HG03575 (cell line): ENCODE data around the gene TAOK2.
"Not testable (repeated sequence)": the region's sequence is repeated elsewhere in the genome, so short reads cannot be mapped to it uniquely, and the experiment has no call there.

Source experiments
- ATAC-seq: cut with Tn5 transposase; IDR thresholded peaks from one replicate; pipeline ENCODE4 v1.9.1; 2021; ENCODE audit not compliant: unreplicated experiment, insufficient number of reproducible peaks, low FRiP score; ENCODE audit errors: extremely low read depth

TAOK2 gene

DNA sequence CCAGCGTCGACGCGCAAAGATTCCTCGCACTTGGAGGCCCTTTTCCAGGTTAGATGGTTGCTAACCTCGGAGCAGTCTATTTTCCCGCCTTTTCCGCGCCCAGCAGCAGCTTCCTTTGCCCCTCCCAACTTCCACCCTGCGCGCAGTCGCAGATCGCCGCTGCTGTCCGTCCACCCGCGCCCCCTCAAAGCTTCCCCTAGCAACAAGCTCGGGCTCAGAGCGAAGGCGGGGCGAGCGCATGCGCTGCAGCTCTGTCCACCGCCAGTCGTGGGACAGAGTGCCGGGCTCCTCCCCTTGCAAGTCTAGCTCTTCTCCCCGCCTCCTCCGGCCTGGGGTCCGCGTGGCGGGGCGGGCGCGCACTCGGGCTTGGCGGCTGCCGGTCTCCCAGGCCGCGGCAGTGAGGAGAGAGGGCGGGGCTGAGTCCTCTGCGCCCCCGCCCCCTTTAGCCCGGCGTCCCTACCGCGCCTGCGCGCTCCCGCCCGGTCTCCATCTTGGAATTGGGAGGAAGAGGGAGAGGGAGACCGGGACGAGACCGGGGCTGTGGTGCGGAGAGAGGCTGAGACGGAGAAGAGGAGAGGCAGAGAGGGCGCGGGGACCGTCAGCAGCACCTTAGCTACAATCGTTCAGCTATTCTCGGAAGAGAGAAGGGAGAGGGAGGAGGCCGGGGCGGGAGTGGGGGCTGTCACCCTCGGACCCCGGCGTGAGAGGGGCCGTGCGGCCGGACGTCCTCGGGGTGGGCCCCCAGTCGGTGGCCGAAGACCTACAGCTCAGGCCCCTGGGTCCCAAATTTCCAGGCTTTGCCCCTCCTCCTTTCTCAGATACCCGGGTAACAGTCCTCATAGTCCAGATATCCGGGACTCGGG, at the start of gene TAOK2:
TSS of gene TAOK2 (plus strand) at position 485 of the 863 bp plus-strand sequence. CDS start 3,905 bp downstream, outside the sequence.
- peak; percentile 70 for ATAC-seq

- ATAC-seq, result no peak
These were observed 48.4 kb upstream of the TAOK2 start for GRCh38 chr16:29925105-29925756.

GRCh38 chr16:29925781-29926710, 47.6 kb upstream of the TAOK2 start, which contains the start of gene KCTD13:
KCTD13 (minus strand) TSS chr16:29926226; CDS start chr16:29926033, 193 bp downstream.
- ATAC-seq, result no peak

GRCh38 chr16:29926711-29927052, 47.0 kb upstream of the TAOK2 start:
- no peak for ATAC-seq

DNA sequence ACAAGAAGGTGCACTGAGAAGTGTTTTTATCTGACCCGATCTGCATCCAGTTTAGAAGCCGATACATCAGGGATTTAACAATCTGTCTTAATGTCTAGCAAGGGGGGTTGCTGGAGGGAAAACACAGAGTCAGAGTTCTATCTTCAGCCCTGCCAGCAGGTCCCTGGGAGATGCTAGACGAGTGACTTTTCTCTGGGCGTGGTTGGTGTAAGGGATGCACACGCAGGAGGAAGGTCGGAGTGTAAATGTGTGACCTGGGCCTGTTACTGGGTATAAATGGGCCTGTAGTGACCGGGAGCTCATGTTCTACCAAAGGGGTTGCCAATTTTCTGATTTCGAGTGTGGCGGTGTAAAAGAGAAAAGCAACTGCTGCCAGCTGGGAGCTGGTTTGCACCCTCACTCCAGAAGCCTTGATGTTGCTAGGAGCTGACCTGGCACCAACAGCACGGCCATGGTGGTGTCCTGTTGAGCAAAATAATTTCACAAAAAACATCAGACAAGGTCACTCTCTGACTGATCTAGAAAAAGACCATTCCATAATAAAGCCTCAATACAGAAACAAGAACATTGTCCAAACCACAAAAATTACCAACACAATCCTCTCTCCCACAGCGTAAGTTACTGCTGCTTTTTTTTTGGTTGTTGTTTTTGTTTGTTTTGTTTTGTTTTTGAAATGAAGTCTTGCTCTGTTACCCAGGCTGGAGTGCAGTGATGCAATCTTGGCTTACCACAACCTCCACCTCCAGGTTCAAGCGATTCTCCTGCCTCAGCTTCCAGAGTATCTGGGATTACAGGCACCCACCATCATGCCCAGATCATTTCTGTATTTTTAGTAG, 46.4 kb upstream of the TAOK2 start:
- ATAC-seq, result no peak

DNA sequence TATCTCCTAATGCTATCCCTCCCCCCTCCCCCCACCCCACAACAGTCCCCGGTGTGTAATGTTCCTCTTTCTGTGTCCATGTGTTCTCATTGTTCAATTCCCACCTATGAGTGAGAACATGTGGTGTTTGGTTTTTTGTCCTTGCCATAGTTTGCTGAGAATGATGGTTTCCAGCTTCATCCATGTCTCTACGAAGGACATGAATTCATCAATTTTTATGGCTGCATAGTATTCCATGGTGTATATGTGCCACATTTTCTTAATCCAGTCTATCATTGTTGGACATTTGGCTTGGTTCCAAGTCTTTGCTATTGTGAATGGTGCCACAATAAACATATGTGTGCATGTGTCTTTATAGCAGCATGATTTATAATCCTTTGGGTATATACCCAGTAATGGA, 41.9 kb upstream of the TAOK2 start:
- ATAC-seq, result not testable (repeated sequence)

GRCh38 chr16:29940656-29941055, 33.0 kb upstream of the TAOK2 start:
- ATAC-seq, result no peak

DNA sequence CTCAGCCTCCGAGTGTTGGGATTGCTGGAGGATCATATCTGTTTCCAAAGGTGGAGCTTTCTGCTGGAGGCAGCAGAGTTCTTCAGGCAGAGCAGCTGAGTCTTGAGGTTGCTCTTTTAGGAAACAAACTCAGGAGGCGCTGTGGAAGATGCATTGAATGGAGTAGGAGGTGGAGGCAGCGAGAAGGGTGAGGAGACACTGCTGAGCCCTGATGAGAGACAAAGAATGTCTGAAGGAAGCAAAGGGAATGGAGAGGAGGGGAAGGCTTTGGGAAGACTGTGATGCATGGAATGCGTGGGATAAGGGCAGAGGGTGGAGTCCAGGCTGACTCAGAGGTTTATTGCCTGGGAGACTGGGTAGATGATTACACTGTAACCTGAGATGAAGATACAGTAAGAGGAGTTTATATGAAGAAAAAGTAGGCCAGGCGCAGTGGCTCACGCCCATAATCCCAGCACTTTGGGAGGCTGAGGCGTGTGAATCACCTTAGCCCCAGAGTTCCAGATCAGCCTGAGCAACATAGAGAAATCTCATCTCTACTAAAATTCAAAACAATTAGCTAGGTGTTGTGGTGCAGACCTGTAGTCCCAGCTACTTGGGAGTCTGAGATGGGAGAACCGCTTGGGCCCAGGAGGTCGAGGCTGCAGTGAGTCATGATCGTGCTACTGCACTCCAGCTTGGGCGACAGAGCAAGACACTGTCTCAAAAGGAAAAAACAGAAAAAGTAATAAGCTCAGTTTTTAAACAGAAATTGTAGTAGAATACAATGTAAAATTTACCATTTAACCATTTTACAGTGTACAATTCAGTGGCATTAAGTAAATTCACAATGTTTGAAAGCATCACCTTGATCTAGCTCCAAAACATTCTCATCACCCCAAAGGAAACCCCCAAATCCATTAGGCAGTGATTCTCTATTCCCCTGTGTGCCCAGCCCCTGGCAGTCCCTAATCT, 29.5 kb upstream of the TAOK2 start:
- ATAC-seq, result no peak

DNA sequence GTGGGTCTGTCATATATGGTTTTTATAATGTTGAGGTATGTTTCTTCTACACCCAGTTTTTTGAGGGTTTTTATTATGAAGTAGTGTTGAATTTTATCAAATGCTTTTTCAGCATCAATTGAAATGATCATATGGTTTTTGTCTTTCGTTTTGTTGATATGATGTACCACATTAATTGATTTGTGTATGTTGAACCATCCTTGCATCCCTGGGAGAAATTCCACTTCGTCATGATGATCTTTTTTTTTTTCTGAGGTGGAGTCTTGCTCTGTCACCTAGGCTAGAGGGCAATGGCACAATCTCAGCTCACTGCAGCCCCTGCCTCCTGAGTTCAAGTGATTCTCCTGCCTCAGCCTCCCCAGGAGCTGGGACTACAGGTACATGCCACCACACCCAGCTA, 25.8 kb upstream of the TAOK2 start:
- no peak for ATAC-seq

- no peak for ATAC-seq
These were observed 22.7 kb upstream of the TAOK2 start for GRCh38 chr16:29950806-29951461.

DNA sequence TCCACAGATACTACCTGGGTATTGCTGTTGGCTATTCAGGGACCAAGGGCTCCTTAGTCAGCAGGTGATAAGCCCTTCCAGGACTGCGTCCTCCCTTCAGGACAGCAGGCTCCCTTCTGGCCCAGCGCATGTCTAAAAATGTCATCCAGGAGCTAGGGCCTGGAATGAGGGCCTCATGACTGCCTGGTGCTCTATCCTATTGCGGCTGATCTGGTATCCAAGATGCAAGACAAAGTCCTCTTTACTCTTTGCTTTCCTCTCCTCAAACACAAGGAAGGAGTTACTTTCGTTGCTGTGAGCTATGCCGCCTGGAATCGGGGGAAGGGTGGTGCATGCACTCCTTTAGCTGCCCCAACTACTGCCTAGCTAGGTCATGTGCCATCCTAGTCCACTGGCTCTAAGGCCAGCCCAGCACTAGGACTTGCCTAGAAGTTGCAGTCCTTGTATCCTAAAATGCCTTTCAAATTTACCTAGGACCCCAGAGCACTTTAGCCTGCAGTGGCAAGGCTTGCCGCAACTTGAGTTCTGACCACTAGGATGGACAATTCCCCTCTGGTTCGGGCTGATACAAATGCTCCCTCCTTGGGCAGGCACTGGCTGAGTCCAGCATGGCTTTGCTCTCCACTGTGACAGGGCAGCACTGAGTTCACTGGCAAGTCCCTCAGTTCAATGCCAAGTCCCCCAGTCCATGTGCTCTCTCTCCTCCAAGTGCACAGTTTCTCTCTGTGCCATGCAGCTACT, 21.9 kb upstream of the TAOK2 start:
- ATAC-seq, result no peak

DNA sequence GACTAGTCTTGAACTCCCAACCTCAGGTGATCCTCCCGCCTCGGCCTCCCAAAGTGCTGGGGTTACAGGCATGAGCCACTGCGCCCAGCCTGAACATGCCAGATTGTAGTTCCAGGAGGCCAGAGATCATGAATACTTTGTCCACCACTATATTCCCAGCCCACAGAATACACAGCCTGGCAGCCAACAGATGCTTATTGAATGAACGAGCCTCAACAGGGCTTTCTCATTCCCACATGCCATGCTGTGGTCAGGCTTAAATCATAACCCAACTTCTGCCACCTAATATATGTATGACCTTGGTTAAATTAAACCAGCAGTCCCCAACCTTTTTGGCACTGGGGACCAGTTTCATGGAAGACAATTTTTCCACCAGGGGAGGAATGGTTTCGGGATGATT, 14.9 kb upstream of the TAOK2 start:
- ATAC-seq, result no peak

GRCh38 chr16:29959293-29959692, 14.4 kb upstream of the TAOK2 start:
- ATAC-seq, result no peak

- not testable (repeated sequence) for ATAC-seq
These were observed 13.8 kb upstream of the TAOK2 start for GRCh38 chr16:29959821-29960220.

DNA sequence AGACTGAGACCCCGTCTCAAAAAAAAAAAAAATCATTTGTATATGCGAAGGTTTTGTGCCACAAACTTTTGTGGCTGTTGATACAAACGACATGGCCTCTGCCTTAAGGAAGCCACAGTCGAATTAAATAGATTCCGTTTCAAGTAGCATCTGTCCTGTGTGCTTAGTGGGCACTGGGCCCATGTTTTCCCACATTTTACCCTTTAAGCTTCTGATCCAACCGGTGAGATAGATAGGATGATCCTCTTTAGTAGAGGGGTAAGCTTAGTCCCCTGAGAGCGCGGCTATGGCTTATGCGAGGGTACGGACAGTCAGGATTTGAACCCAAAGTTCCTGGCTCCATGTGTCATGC, 12.6 kb upstream of the TAOK2 start:
- ATAC-seq, result no peak

- no peak for ATAC-seq
These were observed 12.0 kb upstream of the TAOK2 start, which contains the start of gene TMEM219 for GRCh38 chr16:29961479-29962343. TMEM219 (plus strand) TSS chr16:29962079; CDS start chr16:29963144, 1,065 bp downstream.
